Measurements from ENCODE around the gene MYLIP.
A peak's percentile ranks its signal among the peaks of the same experiment; 100 is the strongest.

MYLIP gene

DNA sequence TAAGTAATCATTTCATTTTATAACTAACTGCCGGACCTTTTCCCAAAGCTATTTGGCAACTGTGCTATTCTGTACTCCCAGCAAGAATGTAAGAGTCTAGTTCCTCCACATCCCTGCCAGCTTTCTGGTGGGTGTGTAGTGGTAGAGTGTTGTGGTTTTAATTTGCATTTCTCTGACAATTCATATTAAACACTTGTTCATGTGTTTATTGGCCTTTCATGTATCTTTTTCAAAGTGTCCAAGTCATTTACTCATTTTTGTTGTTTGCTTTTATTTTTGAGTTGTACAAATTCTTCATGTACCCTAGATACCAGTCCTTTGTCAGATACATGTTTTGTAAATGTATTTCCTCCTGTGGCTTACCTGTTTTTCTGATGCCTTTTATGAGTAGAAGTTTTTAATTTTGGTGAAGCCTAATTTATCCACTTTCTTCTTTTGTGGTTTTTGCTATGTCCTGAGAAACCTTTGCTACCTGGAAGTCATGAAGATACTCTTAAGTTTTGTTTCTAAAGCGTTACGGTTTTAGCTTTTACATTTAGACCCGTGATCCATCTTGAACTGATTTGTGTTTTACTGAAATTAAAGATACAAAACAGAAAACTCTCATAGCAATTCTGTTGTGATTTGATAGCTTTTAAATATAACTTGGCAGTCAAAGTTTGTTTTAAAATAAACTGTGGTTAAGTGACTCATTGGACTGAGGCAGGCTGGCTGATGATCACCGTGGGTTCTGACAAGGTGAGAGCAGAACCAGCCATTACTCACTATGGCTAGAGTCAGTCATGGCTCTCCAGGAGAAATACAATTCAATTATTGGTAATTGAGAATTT lies 8.0 kb downstream of the MYLIP start:
- peak; percentile 65 for DNase-seq (ENCODE audit: low read depth)
- TF ChIP-seq, protein P1, sequence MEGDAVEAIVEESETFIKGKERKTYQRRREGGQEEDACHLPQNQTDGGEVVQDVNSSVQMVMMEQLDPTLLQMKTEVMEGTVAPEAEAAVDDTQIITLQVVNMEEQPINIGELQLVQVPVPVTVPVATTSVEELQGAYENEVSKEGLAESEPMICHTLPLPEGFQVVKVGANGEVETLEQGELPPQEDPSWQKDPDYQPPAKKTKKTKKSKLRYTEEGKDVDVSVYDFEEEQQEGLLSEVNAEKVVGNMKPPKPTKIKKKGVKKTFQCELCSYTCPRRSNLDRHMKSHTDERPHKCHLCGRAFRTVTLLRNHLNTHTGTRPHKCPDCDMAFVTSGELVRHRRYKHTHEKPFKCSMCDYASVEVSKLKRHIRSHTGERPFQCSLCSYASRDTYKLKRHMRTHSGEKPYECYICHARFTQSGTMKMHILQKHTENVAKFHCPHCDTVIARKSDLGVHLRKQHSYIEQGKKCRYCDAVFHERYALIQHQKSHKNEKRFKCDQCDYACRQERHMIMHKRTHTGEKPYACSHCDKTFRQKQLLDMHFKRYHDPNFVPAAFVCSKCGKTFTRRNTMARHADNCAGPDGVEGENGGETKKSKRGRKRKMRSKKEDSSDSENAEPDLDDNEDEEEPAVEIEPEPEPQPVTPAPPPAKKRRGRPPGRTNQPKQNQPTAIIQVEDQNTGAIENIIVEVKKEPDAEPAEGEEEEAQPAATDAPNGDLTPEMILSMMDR (IDR thresholded peaks at IDR 0.05; ENCODE audit: low read length, missing control alignments): no peak
- H3K4me3 ChIP-seq (replicated peaks; ENCODE audit: low read depth, low read length): no peak overlapping the region

DNA sequence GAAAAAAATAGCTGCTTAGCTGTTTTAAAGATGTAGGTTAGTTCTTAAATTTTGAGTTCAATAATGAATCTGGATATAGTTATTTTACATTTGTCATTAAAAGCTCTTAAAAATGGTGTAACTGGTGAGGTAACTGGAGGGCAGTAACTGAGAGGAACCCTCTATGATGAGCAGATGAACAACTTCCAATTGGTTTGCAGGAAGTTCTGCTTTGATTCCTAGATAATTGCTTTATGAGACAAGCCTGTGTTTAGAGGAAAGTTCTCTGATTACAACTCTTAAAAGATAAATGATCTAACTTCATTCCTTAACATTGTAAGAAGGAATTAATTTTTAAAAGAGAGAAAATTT lies 8.5 kb downstream of the MYLIP start:
- TF ChIP-seq, protein P1 (IDR thresholded peaks at IDR 0.05; ENCODE audit: low read length, missing control alignments): no peak
- no peak for DNase-seq (ENCODE audit: low read depth)
- no peak overlapping the region for H3K4me3 ChIP-seq (replicated peaks; ENCODE audit: low read depth, low read length)

- no peak for DNase-seq (ENCODE audit: low read depth)
- no peak overlapping the region for H3K4me3 ChIP-seq (replicated peaks; ENCODE audit: low read depth, low read length)
- TF ChIP-seq, protein P1 (IDR thresholded peaks at IDR 0.05; ENCODE audit: low read length, missing control alignments): no peak
Observed at GRCh38 chr6:16139556-16139955, 10.7 kb downstream of the MYLIP start.

- TF ChIP-seq, protein P1 (IDR thresholded peaks at IDR 0.05; ENCODE audit: low read length, missing control alignments): no peak
- no peak overlapping the region for H3K4me3 ChIP-seq (replicated peaks; ENCODE audit: low read depth, low read length)
- no peak for DNase-seq (ENCODE audit: low read depth)
Observed at GRCh38 chr6:16140607-16141006, 11.7 kb downstream of the MYLIP start.

GRCh38 chr6:16141514-16141913 lies 12.6 kb downstream of the MYLIP start:
- DNase-seq (ENCODE audit: low read depth): no peak
- TF ChIP-seq, protein P1 (IDR thresholded peaks at IDR 0.05; ENCODE audit: low read length, missing control alignments): no peak
- H3K4me3 ChIP-seq (replicated peaks; ENCODE audit: low read depth, low read length): no peak overlapping the region

- TF ChIP-seq, protein P1 (IDR thresholded peaks at IDR 0.05; ENCODE audit: low read length, missing control alignments): no peak
- H3K4me3 ChIP-seq (replicated peaks; ENCODE audit: low read depth, low read length): no peak overlapping the region
- no peak for DNase-seq (ENCODE audit: low read depth)
Observed at GRCh38 chr6:16145038-16145437, 16.2 kb downstream of the MYLIP start.

- no peak for DNase-seq (ENCODE audit: low read depth)
- no peak overlapping the region for H3K4me3 ChIP-seq (replicated peaks; ENCODE audit: low read depth, low read length)
- TF ChIP-seq, protein P1 (IDR thresholded peaks at IDR 0.05; ENCODE audit: low read length, missing control alignments): no peak
Observed at GRCh38 chr6:16146028-16146427, 17.1 kb downstream of the MYLIP start.
